ENCODE results near the gene CFAP221.

- no peak for TF ChIP-seq CTCF (conservative IDR thresholded peaks at IDR 0.05; ENCODE audit: low read length)
- TF ChIP-seq EZH2phosphoT487 (IDR thresholded peaks at IDR 0.05; ENCODE audit: borderline replicate concordance, low read depth, low read length) = no peak
Measured at GRCh38 chr2:119650206-119650605, 106.0 kb downstream of the CFAP221 start.
